ENCODE measurements around the gene PIMREG. TPM values are rescaled to one million over a fixed set of nuclear protein-coding genes. Genes with fewer than 3 reads are reported as not detected.

The PIMREG gene
- total and polyA plus RNA-seq, 2 experiments from 2014 or later: 24.4 to 28.7 TPM

- Histone ChIP-seq H3K9ac (no peak overlapping the region), H3K9me3 (ENCODE audit: low read depth) (no peaks in the 10 kb centered on the region), H3K79me2 (ENCODE audit: insufficient read depth) (no peaks in the 10 kb centered on the region), H3K36me3 (ENCODE audit: low read depth) (no peaks in the 10 kb centered on the region), H3K4me1 (ENCODE audit: insufficient read depth) (no peaks in the 10 kb centered on the region), H3F3A (ENCODE audit: insufficient read depth) (no peaks in the 10 kb centered on the region), H2AFZ (no peak overlapping the region), H3K27me3 (replicated peaks; ENCODE audit: insufficient read depth) (no peaks in the 10 kb centered on the region), H3K4me2 (ENCODE audit: unreplicated experiment) (no peak overlapping the region), H3K9me2 (ENCODE audit: insufficient read depth) (no peaks in the 10 kb centered on the region), H3K27ac (no peak overlapping the region), H3K4me3 (no peak overlapping the region), H4K20me1 (ENCODE audit: insufficient read depth) (no peaks in the 10 kb centered on the region)
- in situ Hi-C loops (cut with MboI): loop anchor here (5.0 to 25.0 kb wide), 3 partner anchors 839 to 1164 kb away; partner anchors contain the start of gene DHX33
- 78 to 81% methylated on average over 24 to 25 of the region's 25 CpGs for WGBS, 2 experiments (ENCODE audit: low coverage in 1 of 2, low lambda C conversion rate in 2 of 2, missing lambda C conversion rate in 2 of 2)
- TF ChIP-seq EZH2 (IDR thresholded peaks at IDR 0.05; ENCODE audit: insufficient read depth, poor library complexity, severe bottlenecking): no peak
- no peak for TF ChIP-seq EZH2phosphoT487 (IDR thresholded peaks at IDR 0.05; ENCODE audit: insufficient read depth, low read depth)
- DNase-seq: no peak
Measured at GRCh38 chr17:6426356-6427101, 17.7 kb upstream of the PIMREG start.

DNA sequence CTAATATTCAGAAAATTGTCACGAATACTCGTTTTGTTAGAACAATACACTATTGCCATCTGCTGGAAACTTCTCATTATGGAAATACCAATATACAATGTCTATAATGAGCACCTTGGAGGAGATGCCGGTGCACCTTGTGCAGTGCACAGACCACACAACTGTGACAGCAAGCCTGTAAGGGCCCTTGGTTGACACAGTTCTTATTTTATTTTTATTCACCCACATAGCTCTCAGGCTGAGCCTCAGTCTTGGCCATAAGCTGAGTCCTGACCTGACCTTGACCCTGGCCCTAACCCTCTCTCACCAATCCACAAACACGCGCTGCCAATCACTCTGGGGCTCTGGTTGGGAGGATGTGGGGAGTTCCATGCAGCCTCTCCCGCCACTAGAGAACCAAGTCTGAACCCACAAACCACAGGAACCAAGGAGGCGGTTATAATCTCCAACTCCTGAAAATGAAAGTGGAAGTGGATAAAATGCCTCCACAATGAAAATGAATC, 16.9 kb upstream of the PIMREG start:
- Histone ChIP-seq H3F3A (ENCODE audit: insufficient read depth) (no peaks in the 10 kb centered on the region), H3K4me3 (peak overlapping the region; percentile 28; the same call in 1 of the 2 replicates), H3K9me2 (ENCODE audit: insufficient read depth) (no peaks in the 10 kb centered on the region), H3K4me1 (ENCODE audit: insufficient read depth) (no peaks in the 10 kb centered on the region), H3K79me2 (ENCODE audit: insufficient read depth) (no peaks in the 10 kb centered on the region), H3K9ac (0 out of 2 replicates have a peak overlapping the region, but pooled peaks have one; percentile 18), H3K27ac (no peak overlapping the region), H3K36me3 (ENCODE audit: low read depth) (no peaks in the 10 kb centered on the region), H3K9me3 (ENCODE audit: low read depth) (no peaks in the 10 kb centered on the region), H2AFZ (peak overlapping the region; percentile 44; the same call in 1 of the 2 replicates), H3K4me2 (ENCODE audit: unreplicated experiment) (peak overlapping the region; percentile 49), H3K27me3 (replicated peaks; ENCODE audit: insufficient read depth) (no peaks in the 10 kb centered on the region), H4K20me1 (ENCODE audit: insufficient read depth) (no peaks in the 10 kb centered on the region)
- DNase-seq: peak; percentile 64
- WGBS, 2 experiments (ENCODE audit: low coverage in 1 of 2, low lambda C conversion rate in 2 of 2, missing lambda C conversion rate in 2 of 2): 37% methylated on average over 7 of the region's 7 CpGs
- in situ Hi-C loops (cut with MboI): loop anchor here (5.0 to 25.0 kb wide), 3 partner anchors 840 to 1165 kb away; partner anchors contain the start of gene DHX33
- TF ChIP-seq EZH2phosphoT487 (IDR thresholded peaks at IDR 0.05; ENCODE audit: insufficient read depth, low read depth) (no peak), EZH2 (IDR thresholded peaks at IDR 0.05; ENCODE audit: insufficient read depth, poor library complexity, severe bottlenecking) (no peak)

- Histone ChIP-seq H3K36me3 (ENCODE audit: low read depth) (no peaks in the 10 kb centered on the region), H3K4me3 (no peak overlapping the region), H3K27me3 (replicated peaks; ENCODE audit: insufficient read depth) (no peaks in the 10 kb centered on the region), H3K4me2 (ENCODE audit: unreplicated experiment) (no peak overlapping the region), H3K9me2 (ENCODE audit: insufficient read depth) (no peaks in the 10 kb centered on the region), H4K20me1 (ENCODE audit: insufficient read depth) (no peaks in the 10 kb centered on the region), H3K4me1 (ENCODE audit: insufficient read depth) (no peaks in the 10 kb centered on the region), H3F3A (ENCODE audit: insufficient read depth) (no peaks in the 10 kb centered on the region), H3K79me2 (ENCODE audit: insufficient read depth) (no peaks in the 10 kb centered on the region), H3K27ac (no peak overlapping the region), H2AFZ (no peak overlapping the region), H3K9me3 (ENCODE audit: low read depth) (no peaks in the 10 kb centered on the region), H3K9ac (no peak overlapping the region)
- DNase-seq: no peak
- 69 to 77% methylated on average over 17 of the region's 17 CpGs for WGBS, 2 experiments (ENCODE audit: low coverage in 1 of 2, low lambda C conversion rate in 2 of 2, missing lambda C conversion rate in 2 of 2)
- in situ Hi-C loops (cut with MboI): loop anchor here (5.0 to 25.0 kb wide), 3 partner anchors 841 to 1166 kb away; partner anchors contain the start of gene DHX33
- TF ChIP-seq EZH2 (IDR thresholded peaks at IDR 0.05; ENCODE audit: insufficient read depth, poor library complexity, severe bottlenecking) (no peak), EZH2phosphoT487 (IDR thresholded peaks at IDR 0.05; ENCODE audit: insufficient read depth, low read depth) (no peak)
Measured at GRCh38 chr17:6428207-6428965, 15.9 kb upstream of the PIMREG start.

DNA sequence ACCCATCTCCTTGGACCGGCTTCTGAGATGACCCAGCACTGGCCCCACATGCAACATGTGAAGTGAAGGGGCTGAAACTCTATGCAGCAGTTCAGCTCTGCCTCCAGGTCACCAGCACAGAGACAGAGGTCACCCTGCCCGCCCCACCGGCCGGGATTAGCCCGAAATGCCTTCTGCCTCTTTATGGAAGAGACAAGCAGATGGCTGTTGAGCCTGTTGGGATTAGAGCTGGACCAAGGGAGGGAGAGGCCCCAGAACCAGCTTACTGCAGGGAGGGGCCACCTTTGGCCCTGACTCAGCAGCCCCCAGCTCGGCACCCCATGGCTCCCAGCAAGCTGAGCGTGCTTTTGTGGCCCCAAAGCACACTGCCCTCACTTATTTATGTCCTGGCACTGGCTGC, 15.0 kb upstream of the PIMREG start:
- Histone ChIP-seq H3K36me3 (ENCODE audit: low read depth) (no peaks in the 10 kb centered on the region), H3F3A (ENCODE audit: insufficient read depth) (no peaks in the 10 kb centered on the region), H3K4me2 (ENCODE audit: unreplicated experiment) (no peak overlapping the region), H3K9me2 (ENCODE audit: insufficient read depth) (no peaks in the 10 kb centered on the region), H3K9me3 (ENCODE audit: low read depth) (no peaks in the 10 kb centered on the region), H3K4me3 (no peak overlapping the region), H2AFZ (no peak overlapping the region), H3K79me2 (ENCODE audit: insufficient read depth) (no peaks in the 10 kb centered on the region), H4K20me1 (ENCODE audit: insufficient read depth) (no peaks in the 10 kb centered on the region), H3K27me3 (replicated peaks; ENCODE audit: insufficient read depth) (no peaks in the 10 kb centered on the region), H3K4me1 (ENCODE audit: insufficient read depth) (no peaks in the 10 kb centered on the region), H3K27ac (no peak overlapping the region), H3K9ac (no peak overlapping the region)
- in situ Hi-C loops (cut with MboI): loop anchor here (5.0 to 25.0 kb wide), 3 partner anchors 842 to 1167 kb away; partner anchors contain the start of gene DHX33
- DNase-seq: no peak
- WGBS, 2 experiments (ENCODE audit: low coverage in 1 of 2, low lambda C conversion rate in 2 of 2, missing lambda C conversion rate in 2 of 2): 63 to 67% methylated on average over 7 of the region's 7 CpGs
- TF ChIP-seq EZH2phosphoT487 (IDR thresholded peaks at IDR 0.05; ENCODE audit: insufficient read depth, low read depth) (no peak), EZH2 (IDR thresholded peaks at IDR 0.05; ENCODE audit: insufficient read depth, poor library complexity, severe bottlenecking) (no peak)
